ENCODE measurements around the gene ING5.

DNA sequence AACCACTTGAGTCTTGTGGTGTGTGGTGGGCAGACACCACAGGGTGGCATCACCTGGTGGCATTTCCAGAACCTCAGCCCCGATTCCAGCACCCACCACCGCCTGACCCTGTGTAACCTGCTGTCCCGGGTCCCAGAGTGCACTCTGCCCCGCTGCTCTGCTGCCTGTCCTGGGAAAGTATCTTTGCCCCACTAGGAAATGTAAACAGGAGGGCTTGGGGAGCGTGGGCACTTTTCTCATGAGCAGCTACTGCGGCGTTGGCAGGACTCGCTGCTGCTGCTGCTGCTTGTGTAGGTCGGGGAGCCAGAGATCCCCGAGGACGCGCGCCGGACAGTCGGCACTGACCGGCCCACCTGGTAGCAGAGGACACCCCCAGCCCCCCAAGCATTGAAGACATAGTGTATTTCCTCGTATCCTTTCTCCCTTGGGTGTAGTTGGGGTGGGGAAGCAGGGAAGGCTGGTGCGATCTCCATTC lies 28.6 kb upstream of the ING5 start:
- TF ChIP-seq, protein P1, sequence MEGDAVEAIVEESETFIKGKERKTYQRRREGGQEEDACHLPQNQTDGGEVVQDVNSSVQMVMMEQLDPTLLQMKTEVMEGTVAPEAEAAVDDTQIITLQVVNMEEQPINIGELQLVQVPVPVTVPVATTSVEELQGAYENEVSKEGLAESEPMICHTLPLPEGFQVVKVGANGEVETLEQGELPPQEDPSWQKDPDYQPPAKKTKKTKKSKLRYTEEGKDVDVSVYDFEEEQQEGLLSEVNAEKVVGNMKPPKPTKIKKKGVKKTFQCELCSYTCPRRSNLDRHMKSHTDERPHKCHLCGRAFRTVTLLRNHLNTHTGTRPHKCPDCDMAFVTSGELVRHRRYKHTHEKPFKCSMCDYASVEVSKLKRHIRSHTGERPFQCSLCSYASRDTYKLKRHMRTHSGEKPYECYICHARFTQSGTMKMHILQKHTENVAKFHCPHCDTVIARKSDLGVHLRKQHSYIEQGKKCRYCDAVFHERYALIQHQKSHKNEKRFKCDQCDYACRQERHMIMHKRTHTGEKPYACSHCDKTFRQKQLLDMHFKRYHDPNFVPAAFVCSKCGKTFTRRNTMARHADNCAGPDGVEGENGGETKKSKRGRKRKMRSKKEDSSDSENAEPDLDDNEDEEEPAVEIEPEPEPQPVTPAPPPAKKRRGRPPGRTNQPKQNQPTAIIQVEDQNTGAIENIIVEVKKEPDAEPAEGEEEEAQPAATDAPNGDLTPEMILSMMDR (IDR thresholded peaks at IDR 0.05 in 8 of 11, conservative IDR thresholded peaks at IDR 0.05 in 3 of 11): no peak
- TF ChIP-seq POLR2A (IDR thresholded peaks at IDR 0.05): no peak

Data from spleen (tissue), 7 donors.